GM19452 (cell line): Measurements from ENCODE around the gene WDR27.

Experiments
- ATAC-seq: cut with Tn5 transposase; IDR thresholded peaks from one replicate; pipeline ENCODE4 v1.9.1; 2021; ENCODE audit not compliant: unreplicated experiment

Gene WDR27

GRCh38 chr6:169416249-169416648 is 285.6 kb downstream of the WDR27 start:
- no peak for ATAC-seq

- no peak for ATAC-seq
Measured at GRCh38 chr6:169415179-169415578, 286.6 kb downstream of the WDR27 start.

GRCh38 chr6:169411722-169412121 is 290.1 kb downstream of the WDR27 start:
- ATAC-seq: no peak

GRCh38 chr6:169411296-169411695 is 290.5 kb downstream of the WDR27 start:
- no peak for ATAC-seq

- ATAC-seq: no peak
Measured at GRCh38 chr6:169409742-169410312, 292.0 kb downstream of the WDR27 start.

- ATAC-seq: no peak
Measured at GRCh38 chr6:169407325-169407724, 294.5 kb downstream of the WDR27 start.
